SIG-M5 (cell line): ENCODE data around the gene TCEAL2.
"Not testable (repeated sequence)": the region's sequence is repeated elsewhere in the genome, so short reads cannot be mapped to it uniquely, and the experiment has no call there.

Experiments used
- DNase-seq: peaks from one replicate; lab custom pipeline; 2025; lab: John Stamatoyannopoulos, UW

The TCEAL2 gene

GRCh38 chrX:102125436-102125835 is at the start of gene TCEAL2:
TCEAL2 (plus strand) TSS chrX:102125679; CDS start chrX:102126831, 1,152 bp downstream.
- DNase-seq = not testable (repeated sequence)

- no peak for DNase-seq
Measured at GRCh38 chrX:102077426-102077825, 48.1 kb upstream of the TCEAL2 start.

GRCh38 chrX:102085706-102086105 is 39.8 kb upstream of the TCEAL2 start:
- no peak for DNase-seq

- DNase-seq = no peak
Measured at GRCh38 chrX:102113367-102113766, 12.1 kb upstream of the TCEAL2 start.

GRCh38 chrX:102115748-102116147 is 9.7 kb upstream of the TCEAL2 start:
- no peak for DNase-seq

- DNase-seq = not testable (repeated sequence)
Measured at GRCh38 chrX:102125014-102125413, 465 bp upstream of the TCEAL2 start.

GRCh38 chrX:102126080-102126818 is 770 bp downstream of the TCEAL2 start:
- not testable (repeated sequence) for DNase-seq

GRCh38 chrX:102126863-102127262 is 1.4 kb downstream of the TCEAL2 start:
- no peak for DNase-seq

- no peak for DNase-seq
Measured at GRCh38 chrX:102129473-102129872, 4.0 kb downstream of the TCEAL2 start.

- DNase-seq = no peak
Measured at GRCh38 chrX:102138064-102138463, 12.6 kb downstream of the TCEAL2 start.

GRCh38 chrX:102140876-102141275 is 15.4 kb downstream of the TCEAL2 start:
- DNase-seq = not testable (repeated sequence)

GRCh38 chrX:102141631-102142030 is 16.2 kb downstream of the TCEAL2 start:
- DNase-seq = not testable (repeated sequence)

- not testable (repeated sequence) for DNase-seq
Measured at GRCh38 chrX:102142274-102142673, 16.8 kb downstream of the TCEAL2 start, which contains the start of gene TCEAL6. TCEAL6 (minus strand) TSS chrX:102142481.

- no peak for DNase-seq
Measured at GRCh38 chrX:102154218-102154860, 28.9 kb downstream of the TCEAL2 start.

- DNase-seq = no peak
Measured at GRCh38 chrX:102154900-102155805, 29.7 kb downstream of the TCEAL2 start.

GRCh38 chrX:102155806-102156179 is 30.3 kb downstream of the TCEAL2 start, which contains the start of gene BEX5:
BEX5 (minus strand) TSS chrX:102155977; CDS start chrX:102154265, 1,712 bp downstream.
- DNase-seq = no peak
